ENCODE results near the gene CNPPD1.

- TF ChIP-seq SPI1 (IDR thresholded peaks at IDR 0.05; ENCODE audit: borderline replicate concordance, low read depth), result no peak
- no peak for TF ChIP-seq CTCF (IDR thresholded peaks at IDR 0.05; ENCODE audit: insufficient read depth, low read length)
- no peak for TF ChIP-seq POLR2AphosphoS5 (IDR thresholded peaks at IDR 0.05; ENCODE audit: low read depth)
- no peak for TF ChIP-seq REST (IDR thresholded peaks at IDR 0.05; ENCODE audit: insufficient replicate concordance, low read depth)
These were observed 7.8 kb downstream of the CNPPD1 start for GRCh38 chr2:219168932-219169331.

All from HL-60 (cell line).